Measurements from ENCODE around the gene ITGB4. TPM values are rescaled to one million over a fixed set of nuclear protein-coding genes. Genes with fewer than 3 reads are reported as not detected.

ITGB4 gene
- total RNA-seq, 3 donors from 2014 or later = 153 to 307 (median 246) TPM

GRCh38 chr17:75752405-75752709 lies 31.1 kb downstream of the ITGB4 start:
- H3K4me1 ChIP-seq (ENCODE audit: low read depth) = peaks cover 3% of the 10 kb centered on the region
- H3K36me3 ChIP-seq (ENCODE audit: low read depth) = peaks cover 14% of the 10 kb centered on the region
- peak in 1 of 3 donors; percentile 25 for DNase-seq
- no peak for ATAC-seq
- H3K9me3 ChIP-seq = no peaks in the 10 kb centered on the region
- intact Hi-C loops (cut with DNase I, micrococcal nuclease) = loop anchor here in 1 of 2 donors (5.0 kb wide), 2 partner anchors 80 to 120 kb away; partner anchors contain the start of gene SMIM5
- no peak for TF ChIP-seq CTCF (IDR thresholded peaks at IDR 0.05)
- no peak overlapping the region for H3K4me3 ChIP-seq

GRCh38 chr17:75752802-75753513 lies 31.7 kb downstream of the ITGB4 start:
- ATAC-seq (no peak), DNase-seq (peak in 1 of 3 donors; percentile 21)
- no peak overlapping the region for H3K4me3 ChIP-seq
- TF ChIP-seq CTCF (IDR thresholded peaks at IDR 0.05) = no peak
- intact Hi-C loops (cut with DNase I, micrococcal nuclease) = loop anchor here in 1 of 2 donors (5.0 kb wide), 2 partner anchors 81 to 121 kb away; partner anchors contain the start of gene SMIM5
- no peaks in the 10 kb centered on the region for H3K9me3 ChIP-seq
- H3K36me3 ChIP-seq (ENCODE audit: low read depth) = peaks cover 17% of the 10 kb centered on the region
- H3K4me1 ChIP-seq (ENCODE audit: low read depth) = peaks cover 3% of the 10 kb centered on the region

DNA sequence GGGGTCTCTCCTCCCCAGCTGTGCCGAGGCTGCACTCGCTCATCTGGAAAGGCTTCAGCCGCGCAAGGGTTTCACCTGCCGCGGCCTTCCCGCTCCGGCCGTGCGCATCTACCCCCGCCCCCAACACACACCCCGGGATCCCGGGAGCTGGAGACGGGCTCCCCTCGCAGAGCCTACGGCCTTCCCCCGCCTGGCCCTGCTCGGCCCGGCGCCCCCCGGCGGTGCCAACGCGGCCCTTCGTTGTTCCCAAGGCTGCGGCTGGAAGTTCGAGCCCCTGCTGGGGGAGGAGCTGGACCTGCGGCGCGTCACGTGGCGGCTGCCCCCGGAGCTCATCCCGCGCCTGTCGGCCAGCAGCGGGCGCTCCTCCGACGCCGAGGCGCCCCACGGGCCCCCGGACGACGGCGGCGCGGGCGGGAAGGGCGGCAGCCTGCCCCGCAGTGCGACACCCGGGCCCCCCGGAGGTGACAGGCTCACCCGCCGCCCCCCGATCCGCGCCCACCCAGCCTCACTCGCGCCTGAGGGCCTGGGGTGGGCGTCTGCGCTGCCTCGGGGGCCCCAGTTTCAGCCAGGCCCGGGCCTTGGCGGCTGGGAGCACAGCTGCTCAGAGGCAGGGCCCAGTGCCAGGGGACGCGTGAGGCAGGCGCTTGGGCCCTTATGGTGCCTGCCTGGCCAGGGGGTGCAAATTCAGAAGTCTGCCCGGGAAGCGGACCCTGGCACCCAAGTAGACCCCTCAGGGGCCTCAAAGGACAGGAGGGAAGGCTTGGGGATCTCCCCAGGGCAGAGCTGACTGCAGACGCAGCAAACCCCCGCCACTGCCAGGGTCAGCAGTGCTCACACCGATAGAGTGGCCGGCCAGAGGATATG lies 32.5 kb downstream of the ITGB4 start:
- Histone ChIP-seq H3K9me3 (no peaks in the 10 kb centered on the region), H3K4me1 (ENCODE audit: low read depth) (peaks cover 3% of the 10 kb centered on the region), H3K4me3 (no peak overlapping the region), H3K36me3 (ENCODE audit: low read depth) (peaks cover 17% of the 10 kb centered on the region)
- TF ChIP-seq CTCF (IDR thresholded peaks at IDR 0.05) = no peak
- DNase-seq (peak; percentile 52 to 81 (median 72)), ATAC-seq (peak; percentile 56)
- intact Hi-C loops (cut with DNase I, micrococcal nuclease) = loop anchor here in 1 of 2 donors (5.0 kb wide), 2 partner anchors 81 to 121 kb away; partner anchors contain the start of gene SMIM5

- TF ChIP-seq CTCF (IDR thresholded peaks at IDR 0.05) = no peak
- no peaks in the 10 kb centered on the region for H3K9me3 ChIP-seq
- DNase-seq (peak in 1 of 3 donors; percentile 29), ATAC-seq (no peak)
- H3K4me1 ChIP-seq (ENCODE audit: low read depth) = peaks cover 2% of the 10 kb centered on the region
- H3K36me3 ChIP-seq (ENCODE audit: low read depth) = peaks cover 17% of the 10 kb centered on the region
- H3K4me3 ChIP-seq = no peak overlapping the region
- intact Hi-C loops (cut with DNase I, micrococcal nuclease) = loop anchor here in 1 of 2 donors (5.0 kb wide), 2 partner anchors 82 to 122 kb away; partner anchors contain the start of gene SMIM5
These were observed 33.3 kb downstream of the ITGB4 start for GRCh38 chr17:75754378-75755204.

- no peak for TF ChIP-seq CTCF (IDR thresholded peaks at IDR 0.05)
- Histone ChIP-seq H3K36me3 (ENCODE audit: low read depth) (peaks cover 17% of the 10 kb centered on the region), H3K4me1 (ENCODE audit: low read depth) (no peaks in the 10 kb centered on the region), H3K9me3 (no peaks in the 10 kb centered on the region), H3K4me3 (no peak overlapping the region)
- no peak for DNase-seq
- intact Hi-C loops (cut with DNase I, micrococcal nuclease) = no loop called here
- peak; percentile 2 for ATAC-seq
These were observed 34.1 kb downstream of the ITGB4 start for GRCh38 chr17:75755205-75755901.

Measured in mucosa of descending colon (tissue), 3 donors.